GDM1 (cell line): Measurements from ENCODE around the gene MRNIP.
A peak's percentile ranks its signal among the peaks of the same experiment; 100 is the strongest.

Experiments used
- DNase-seq: peaks from one replicate; lab custom pipeline; 2025; lab: John Stamatoyannopoulos, UW

Gene MRNIP

DNA sequence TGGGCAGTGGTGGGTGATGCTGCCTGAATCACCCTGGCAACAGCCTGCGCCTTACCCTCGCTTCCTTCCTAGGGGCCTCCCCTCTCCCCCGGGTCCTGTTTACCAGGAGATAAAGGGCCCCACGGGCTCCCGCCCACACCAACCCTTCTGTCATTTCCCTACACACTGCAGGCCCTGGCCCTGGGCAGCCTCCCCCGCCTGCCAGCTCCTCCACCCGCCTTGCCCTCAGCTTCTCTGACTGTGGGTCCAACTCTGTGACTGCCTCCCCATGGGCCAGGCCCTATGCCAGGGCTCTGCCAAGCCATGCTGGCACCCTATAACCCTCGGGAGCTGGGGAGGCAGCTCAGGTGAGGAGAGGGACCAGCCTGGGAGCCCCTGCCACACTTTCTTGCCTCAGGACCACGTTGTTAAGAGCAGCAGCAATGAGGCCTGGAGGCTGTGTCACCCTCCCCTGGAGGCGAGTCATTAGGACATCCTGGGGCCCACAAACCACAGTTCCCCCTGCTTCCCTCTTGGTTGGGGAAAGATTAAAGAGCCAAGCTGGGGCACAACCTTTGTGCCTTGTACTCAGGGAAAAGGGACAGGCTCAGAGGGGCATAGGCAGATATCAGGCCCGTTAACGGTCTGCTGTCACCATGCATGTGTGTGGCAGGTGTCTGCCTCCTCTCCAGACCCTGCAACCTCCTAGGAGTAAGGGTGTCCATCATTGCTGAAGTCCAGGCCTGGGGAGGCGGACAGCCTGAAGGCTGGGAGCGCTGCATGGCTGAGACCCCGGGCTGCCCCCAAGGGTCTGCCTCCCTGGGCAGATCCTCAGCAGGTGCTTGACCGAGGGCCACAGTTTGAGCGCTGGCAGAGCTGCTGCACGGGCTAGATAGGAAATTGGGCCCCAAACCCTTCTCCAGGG, 54.7 kb downstream of the MRNIP start:
- peak; percentile 69 for DNase-seq

GRCh38 chr5:179802950-179803562, 55.6 kb downstream of the MRNIP start:
- no peak for DNase-seq

GRCh38 chr5:179802207-179802883, 56.3 kb downstream of the MRNIP start:
- DNase-seq, result no peak

DNA sequence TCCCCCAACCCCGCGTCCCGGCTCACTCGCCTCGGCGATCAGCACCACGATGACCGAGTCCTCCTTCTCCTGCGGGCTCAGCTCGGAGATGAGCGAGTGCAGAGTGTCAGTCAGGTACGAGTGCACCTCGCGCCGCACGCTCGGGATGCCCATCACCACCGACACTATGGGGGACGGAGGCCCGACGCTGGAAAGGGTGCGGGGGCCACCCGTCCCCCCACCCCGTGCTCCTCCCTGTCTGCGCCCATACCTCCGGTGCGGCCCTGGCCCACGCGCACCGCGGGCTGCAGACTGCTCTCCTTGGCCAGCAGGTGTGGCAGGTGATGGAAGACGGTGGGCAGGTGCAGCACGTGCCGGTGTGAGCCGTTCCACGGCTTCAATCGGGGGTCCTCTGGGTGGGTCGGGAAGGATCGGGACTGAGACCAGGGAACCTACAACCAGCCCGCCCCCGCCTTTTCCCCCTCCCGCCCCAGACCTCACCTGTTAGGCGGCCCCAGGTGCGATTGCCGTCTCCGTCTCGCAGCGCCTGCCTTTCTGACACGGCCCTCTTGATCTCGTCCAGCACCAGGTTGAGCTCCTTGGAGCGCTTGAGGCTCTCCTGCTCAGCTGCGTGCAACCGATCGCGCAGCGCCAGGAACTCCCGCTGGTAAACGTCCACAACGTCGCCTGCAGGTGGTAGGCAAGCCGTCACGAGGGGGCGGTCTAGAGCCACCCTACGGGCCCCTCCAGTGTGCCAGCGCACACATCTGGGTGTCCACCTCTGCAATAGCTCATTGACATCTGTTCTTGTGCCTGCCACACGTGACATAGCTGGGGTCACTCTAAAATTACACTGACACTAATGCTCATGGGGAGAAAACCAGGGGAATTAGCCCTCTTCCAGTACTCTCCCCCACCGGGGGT, 57.1 kb downstream of the MRNIP start:
- no peak for DNase-seq

DNA sequence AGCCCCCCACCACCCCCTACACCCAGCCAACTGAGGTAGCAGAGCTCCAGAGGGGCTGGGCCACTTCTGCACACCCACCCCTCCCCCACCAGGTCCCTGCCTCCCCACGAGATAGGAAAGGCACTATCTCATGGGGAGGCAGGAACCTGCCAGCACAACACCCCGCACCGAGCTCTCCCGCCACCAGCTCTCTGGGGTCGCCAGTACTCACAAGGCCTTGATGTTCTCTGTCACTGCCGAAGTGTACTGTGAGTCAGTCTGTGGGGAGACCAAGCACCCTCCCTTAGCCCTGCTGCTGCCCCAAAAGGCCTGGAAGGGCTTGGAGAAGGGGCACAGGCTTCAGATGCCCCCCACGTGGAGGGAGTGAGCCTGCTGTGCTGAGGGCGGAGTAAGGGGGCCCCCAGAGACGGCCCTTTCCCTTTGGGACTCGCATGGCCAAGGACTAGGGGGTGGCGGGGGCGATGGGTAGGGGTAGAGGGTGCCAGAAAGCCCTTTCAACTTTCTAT, 57.9 kb downstream of the MRNIP start:
- DNase-seq, result no peak

GRCh38 chr5:179800071-179800695, 58.4 kb downstream of the MRNIP start:
- no peak for DNase-seq

GRCh38 chr5:179799644-179799973, 59.0 kb downstream of the MRNIP start:
- no peak for DNase-seq

DNA sequence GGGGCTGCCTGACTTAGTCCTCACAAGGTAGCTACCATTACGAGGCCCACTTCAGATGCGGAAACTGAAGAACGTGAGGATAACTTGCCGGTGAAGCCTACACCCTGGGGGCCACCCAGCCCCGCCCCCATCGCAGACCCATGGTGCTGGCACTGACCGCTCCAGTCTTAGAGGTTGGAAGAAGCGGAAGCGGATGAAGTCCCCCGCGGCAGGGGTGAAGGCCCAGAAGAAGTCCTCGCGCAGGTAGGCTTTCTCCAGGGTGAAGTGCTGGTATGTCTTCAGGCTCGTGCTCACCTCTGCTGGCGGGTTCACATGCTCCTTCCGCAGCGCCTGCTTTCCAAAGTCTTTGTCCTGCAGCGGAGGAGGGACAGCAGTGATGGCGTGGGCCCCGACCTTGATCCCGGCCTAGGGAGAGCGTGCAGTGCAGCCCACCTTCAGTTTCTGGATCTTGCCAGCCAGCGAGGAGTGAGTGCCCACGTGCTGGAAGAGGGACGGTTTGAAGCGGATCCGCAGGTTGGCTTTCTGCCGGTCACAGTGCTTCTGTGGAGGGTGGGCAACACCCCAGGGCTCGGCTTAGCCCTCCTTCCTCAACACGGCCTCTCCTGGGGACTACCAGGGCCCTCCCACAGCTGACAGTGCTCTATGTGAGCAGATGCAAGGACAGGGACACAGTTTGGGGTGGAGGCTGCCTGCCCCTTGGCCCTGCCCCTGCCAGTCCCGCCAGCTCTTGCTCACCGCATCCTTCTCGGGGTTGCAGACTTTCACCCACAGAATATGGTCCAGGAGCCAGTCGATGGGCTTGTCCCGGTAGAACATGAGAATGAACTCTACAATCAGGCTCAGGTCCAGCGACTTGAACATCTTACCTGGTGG, 59.6 kb downstream of the MRNIP start:
- no peak for DNase-seq

GRCh38 chr5:179798144-179798770, 60.4 kb downstream of the MRNIP start:
- DNase-seq, result no peak

GRCh38 chr5:179797741-179798140, 60.9 kb downstream of the MRNIP start:
- no peak for DNase-seq

DNA sequence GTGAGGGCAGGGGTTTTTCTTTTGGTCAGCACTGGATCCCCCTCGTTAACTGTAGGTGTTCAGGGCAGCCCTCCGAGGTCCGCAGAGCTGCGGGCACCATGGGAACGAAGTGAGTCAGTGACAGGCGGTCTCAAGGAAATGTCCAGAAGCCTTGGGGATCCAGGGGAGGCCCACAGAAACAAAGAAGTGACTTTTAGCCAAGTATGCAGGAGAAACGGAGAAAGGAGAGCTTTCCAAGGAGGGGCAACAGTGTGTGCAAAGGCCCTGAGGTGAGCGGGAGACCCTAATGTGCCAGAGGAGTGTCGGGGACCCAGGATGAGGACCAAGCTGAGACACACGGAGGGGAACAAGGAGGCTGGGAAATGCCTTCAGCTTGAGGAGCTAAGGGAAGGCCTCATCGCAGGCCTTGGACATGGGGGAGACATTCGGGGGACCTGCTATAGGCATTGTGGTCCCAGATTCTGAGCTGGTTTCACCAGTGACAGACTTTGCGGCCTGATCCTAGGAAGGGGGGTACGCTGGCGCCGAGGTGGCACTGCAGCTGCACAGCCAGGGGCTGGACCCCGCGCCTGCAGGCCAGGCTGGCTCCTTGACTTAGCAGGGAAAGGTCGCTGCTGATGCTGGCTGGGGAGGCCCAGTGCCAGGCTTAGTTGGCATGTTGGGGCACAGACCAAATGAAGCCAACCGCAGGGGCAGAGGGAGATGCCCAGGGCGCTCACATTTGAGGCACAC, 61.6 kb downstream of the MRNIP start:
- no peak for DNase-seq

GRCh38 chr5:179795863-179796833, 62.5 kb downstream of the MRNIP start:
- DNase-seq, result peak; percentile 72

GRCh38 chr5:179795049-179795862, 63.4 kb downstream of the MRNIP start:
- DNase-seq, result no peak

GRCh38 chr5:179794575-179794974, 64.0 kb downstream of the MRNIP start:
- DNase-seq, result no peak

- DNase-seq, result no peak
Measured at GRCh38 chr5:179794171-179794570, 64.4 kb downstream of the MRNIP start.

GRCh38 chr5:179793468-179794139, 65.0 kb downstream of the MRNIP start, which contains the start of gene LTC4S:
LTC4S (plus strand) TSS chr5:179793986; CDS start chr5:179794081, 95 bp downstream.
- DNase-seq, result peak; percentile 90
